Neural progenitor cell (in vitro differentiated cells): ENCODE measurements around the gene LRP1B.

Source experiments
- EZH2phosphoT487 ChIP-seq: fragments of 200-600 bp; sonication (generic); IDR thresholded peaks from 2 replicates; pipeline ENCODE4 v1.6.1; 2017; ENCODE audit warnings: antibody characterized with exemption
- TF ChIP-seq, protein P1 (sequence below): fragments of 200-600 bp; sonication (generic); IDR thresholded peaks from 2 replicates; pipeline ENCODE4 v1.5.1; 2017; ENCODE audit warnings: antibody characterized with exemption, mild to moderate bottlenecking

DNA sequence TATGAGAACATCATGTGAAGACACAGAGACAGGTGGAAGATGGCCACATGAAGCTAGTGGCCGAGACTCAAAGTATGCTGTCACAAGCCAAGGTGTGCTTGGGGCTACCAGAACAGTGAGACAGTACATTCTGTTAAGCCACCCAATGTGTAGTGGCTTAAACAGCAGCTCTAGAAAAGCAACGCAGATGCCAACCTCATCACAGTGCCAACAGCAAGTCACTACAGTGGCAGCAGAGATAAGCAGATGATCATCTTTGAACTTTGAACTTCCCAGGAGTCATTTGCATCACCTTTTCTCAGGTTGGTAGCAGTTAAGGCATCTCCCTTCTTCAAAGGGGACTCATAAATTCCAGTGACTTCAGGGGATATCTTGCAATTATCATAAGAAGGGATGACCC, 394.4 kb downstream of the LRP1B start:
- TF ChIP-seq, protein P1, sequence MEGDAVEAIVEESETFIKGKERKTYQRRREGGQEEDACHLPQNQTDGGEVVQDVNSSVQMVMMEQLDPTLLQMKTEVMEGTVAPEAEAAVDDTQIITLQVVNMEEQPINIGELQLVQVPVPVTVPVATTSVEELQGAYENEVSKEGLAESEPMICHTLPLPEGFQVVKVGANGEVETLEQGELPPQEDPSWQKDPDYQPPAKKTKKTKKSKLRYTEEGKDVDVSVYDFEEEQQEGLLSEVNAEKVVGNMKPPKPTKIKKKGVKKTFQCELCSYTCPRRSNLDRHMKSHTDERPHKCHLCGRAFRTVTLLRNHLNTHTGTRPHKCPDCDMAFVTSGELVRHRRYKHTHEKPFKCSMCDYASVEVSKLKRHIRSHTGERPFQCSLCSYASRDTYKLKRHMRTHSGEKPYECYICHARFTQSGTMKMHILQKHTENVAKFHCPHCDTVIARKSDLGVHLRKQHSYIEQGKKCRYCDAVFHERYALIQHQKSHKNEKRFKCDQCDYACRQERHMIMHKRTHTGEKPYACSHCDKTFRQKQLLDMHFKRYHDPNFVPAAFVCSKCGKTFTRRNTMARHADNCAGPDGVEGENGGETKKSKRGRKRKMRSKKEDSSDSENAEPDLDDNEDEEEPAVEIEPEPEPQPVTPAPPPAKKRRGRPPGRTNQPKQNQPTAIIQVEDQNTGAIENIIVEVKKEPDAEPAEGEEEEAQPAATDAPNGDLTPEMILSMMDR: no peak
- no peak for TF ChIP-seq EZH2phosphoT487
